ENCODE data around the gene MAST2. TPM values are rescaled to one million over a fixed set of nuclear protein-coding genes. Genes with fewer than 3 reads are reported as not detected.
"Not testable (repeated sequence)": the region's sequence is repeated elsewhere in the genome, so short reads cannot be mapped to it uniquely, and the experiment has no call there.

The MAST2 gene
- total and polyA plus RNA-seq, 9 of the 15 experiments (the other 6 are each of a cell fraction or from before 2014, with no cell fraction given): 0.73 to 32.0 (median 17.8) TPM

DNA sequence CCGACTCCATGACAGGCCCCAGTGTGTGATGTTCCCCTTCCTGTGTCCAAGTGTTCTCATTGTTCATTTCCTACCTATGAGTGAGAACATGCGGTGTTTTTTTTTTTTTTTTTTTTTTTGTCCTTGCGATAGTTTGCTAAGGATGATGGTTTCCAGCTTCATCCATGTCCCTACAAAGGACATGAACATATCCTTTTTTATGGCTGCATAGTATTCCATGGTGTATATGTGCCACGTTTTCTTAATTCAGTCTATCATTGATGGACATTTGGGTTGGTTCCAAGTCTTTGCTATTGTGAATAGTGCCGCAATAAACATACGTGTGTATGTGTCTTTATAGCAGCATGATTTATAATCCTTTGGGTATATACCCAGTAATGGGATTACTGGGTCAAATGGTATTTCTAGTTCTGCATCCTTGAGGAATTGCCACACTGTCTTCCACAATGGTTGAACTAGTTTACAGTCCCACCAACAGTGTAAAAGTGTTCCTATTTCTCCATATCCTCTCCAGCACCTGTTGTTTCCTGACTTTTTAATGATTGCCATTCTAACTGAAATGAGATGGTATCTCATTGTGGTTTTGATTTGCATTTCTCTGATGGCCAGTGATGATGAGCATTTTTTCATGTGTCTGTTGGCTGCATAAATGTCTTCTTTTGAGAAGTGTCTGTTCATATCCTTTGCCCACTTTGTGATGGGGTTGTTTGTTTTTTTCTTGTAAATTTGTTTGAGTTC lies 54.5 kb downstream of the MAST2 start:
- DNase-seq (ENCODE audit: extremely low read depth in 1 of 4, low spot score in 3 of 4); H3K4me2 ChIP-seq (ENCODE audit: insufficient read depth, low read length); H3K36me3 ChIP-seq (ENCODE audit: control insufficient read depth, insufficient read depth, low read length); FAIRE-seq; H3K4me3 ChIP-seq; intact Hi-C loops (cut with micrococcal nuclease); H3K4me1 ChIP-seq (replicated peaks in 1 of 2; ENCODE audit: control insufficient read depth in 2 of 2, insufficient read depth in 2 of 2, low read length in 2 of 2); H3K9me3 ChIP-seq (replicated peaks; ENCODE audit: control insufficient read depth, insufficient read depth, low read depth, low read length); H4K20me1 ChIP-seq (replicated peaks; ENCODE audit: control insufficient read depth, insufficient read depth, low read length); H3K27ac ChIP-seq (ENCODE audit: extremely low read depth, low read depth, low read length); POLR2A ChIA-PET; H3K9ac ChIP-seq (ENCODE audit: insufficient read depth in 1 of 2, low read depth in 2 of 2, low read length in 2 of 2); ATAC-seq; in situ Hi-C loops (cut with MboI); CTCF ChIA-PET (ENCODE audit: low intra/inter-chr PET ratio); BruUV-seq (replicated peaks); H3K27me3 ChIP-seq (ENCODE audit: control insufficient read depth in 2 of 2, insufficient read depth in 2 of 2, low read length in 2 of 2); H3K9me1 ChIP-seq (ENCODE audit: control insufficient read depth, insufficient read depth, low read length); H2AFZ ChIP-seq (ENCODE audit: low read depth, low read length): not testable (repeated sequence)
- peaks cover 36% of the 10 kb centered on the region for H3K79me2 ChIP-seq (ENCODE audit: control insufficient read depth, insufficient read depth, low read length)
- WGBS (ENCODE audit: insufficient coverage, low coverage, missing lambda C conversion rate): 73% methylated on average over 2 of the region's 6 CpGs
- peak; percentile 68 for TF ChIP-seq ZNF146 (CRISPR knock-in tag; IDR thresholded peaks at IDR 0.05; ENCODE audit: unreplicated experiment)
- TF ChIP-seq BCOR (IDR thresholded peaks at IDR 0.05): peak; percentile 61; the same call in 1 of the 2 replicates
- TF ChIP-seq, protein P1, sequence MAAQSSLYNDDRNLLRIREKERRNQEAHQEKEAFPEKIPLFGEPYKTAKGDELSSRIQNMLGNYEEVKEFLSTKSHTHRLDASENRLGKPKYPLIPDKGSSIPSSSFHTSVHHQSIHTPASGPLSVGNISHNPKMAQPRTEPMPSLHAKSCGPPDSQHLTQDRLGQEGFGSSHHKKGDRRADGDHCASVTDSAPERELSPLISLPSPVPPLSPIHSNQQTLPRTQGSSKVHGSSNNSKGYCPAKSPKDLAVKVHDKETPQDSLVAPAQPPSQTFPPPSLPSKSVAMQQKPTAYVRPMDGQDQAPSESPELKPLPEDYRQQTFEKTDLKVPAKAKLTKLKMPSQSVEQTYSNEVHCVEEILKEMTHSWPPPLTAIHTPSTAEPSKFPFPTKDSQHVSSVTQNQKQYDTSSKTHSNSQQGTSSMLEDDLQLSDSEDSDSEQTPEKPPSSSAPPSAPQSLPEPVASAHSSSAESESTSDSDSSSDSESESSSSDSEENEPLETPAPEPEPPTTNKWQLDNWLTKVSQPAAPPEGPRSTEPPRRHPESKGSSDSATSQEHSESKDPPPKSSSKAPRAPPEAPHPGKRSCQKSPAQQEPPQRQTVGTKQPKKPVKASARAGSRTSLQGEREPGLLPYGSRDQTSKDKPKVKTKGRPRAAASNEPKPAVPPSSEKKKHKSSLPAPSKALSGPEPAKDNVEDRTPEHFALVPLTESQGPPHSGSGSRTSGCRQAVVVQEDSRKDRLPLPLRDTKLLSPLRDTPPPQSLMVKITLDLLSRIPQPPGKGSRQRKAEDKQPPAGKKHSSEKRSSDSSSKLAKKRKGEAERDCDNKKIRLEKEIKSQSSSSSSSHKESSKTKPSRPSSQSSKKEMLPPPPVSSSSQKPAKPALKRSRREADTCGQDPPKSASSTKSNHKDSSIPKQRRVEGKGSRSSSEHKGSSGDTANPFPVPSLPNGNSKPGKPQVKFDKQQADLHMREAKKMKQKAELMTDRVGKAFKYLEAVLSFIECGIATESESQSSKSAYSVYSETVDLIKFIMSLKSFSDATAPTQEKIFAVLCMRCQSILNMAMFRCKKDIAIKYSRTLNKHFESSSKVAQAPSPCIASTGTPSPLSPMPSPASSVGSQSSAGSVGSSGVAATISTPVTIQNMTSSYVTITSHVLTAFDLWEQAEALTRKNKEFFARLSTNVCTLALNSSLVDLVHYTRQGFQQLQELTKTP (IDR thresholded peaks at IDR 0.05; ENCODE audit: low read depth in 1 of 2, partially characterized antibody in 2 of 2): peak in 1 of 2 experiments; percentile 51
